Mesenchymal stem cell (in vitro differentiated cells and primary cell): Measurements from ENCODE around the gene PPDPF.

Experiments used
- DNase-seq: peaks from one replicate; pipeline ENCODE4 v3.0.0-alpha.2; 2013
- H2AFZ ChIP-seq: one replicate; pipeline ENCODE4 v1.6.1; 2013; ENCODE audit warnings: low read depth, mild to moderate bottlenecking, control low read depth, inconsistent platforms, low read length, moderate library complexity
- H2AK5ac ChIP-seq: 2 replicates; pipeline ENCODE4 v1.6.1; 2013; ENCODE audit warnings: low read length, moderate library complexity, mild to moderate bottlenecking, inconsistent platforms; ENCODE audit not compliant: severe bottlenecking
- H2BK120ac ChIP-seq: one replicate; pipeline ENCODE4 v1.6.1; 2013; ENCODE audit warnings: low read depth, mild to moderate bottlenecking, inconsistent platforms, low read length, moderate library complexity
- H2BK12ac ChIP-seq, 2 experiments: one replicate each; pipeline ENCODE4 v1.6.1; 2013; ENCODE audit warnings: inconsistent platforms in 2 of 2, low read length in 2 of 2, mild to moderate bottlenecking in 2 of 2, moderate library complexity in 2 of 2, control low read depth in 1 of 2
- H2BK15ac ChIP-seq: one replicate; pipeline ENCODE4 v1.6.1; 2013; ENCODE audit warnings: mild to moderate bottlenecking, low read depth, inconsistent platforms; ENCODE audit not compliant: poor library complexity, severe bottlenecking
- H2BK5ac ChIP-seq: 2 replicates; pipeline ENCODE4 v1.6.1; 2013; ENCODE audit warnings: low read depth, mild to moderate bottlenecking, low read length, control low read depth, inconsistent platforms; ENCODE audit not compliant: poor library complexity, severe bottlenecking
- H3K14ac ChIP-seq, 2 experiments: one replicate each; pipeline ENCODE4 v1.6.1; 2013; ENCODE audit warnings: inconsistent platforms in 2 of 2, low read length in 2 of 2, control low read depth in 1 of 2, mild to moderate bottlenecking in 1 of 2, moderate library complexity in 1 of 2
- H3K18ac ChIP-seq, 2 experiments: one replicate each; pipeline ENCODE4 v1.6.1; 2013; ENCODE audit warnings: inconsistent platforms in 2 of 2, low read length in 2 of 2, control low read depth in 1 of 2, low read depth in 1 of 2, mild to moderate bottlenecking in 1 of 2
- H3K23ac ChIP-seq, 2 experiments: one replicate each; pipeline ENCODE4 v1.6.1; 2013; ENCODE audit warnings: inconsistent platforms in 2 of 2, low read length in 2 of 2, mild to moderate bottlenecking in 2 of 2, moderate library complexity in 2 of 2, control low read depth in 1 of 2
- H3K27ac ChIP-seq: 2 replicates; pipeline ENCODE4 v1.5.1; 2013; ENCODE audit warnings: mild to moderate bottlenecking, moderate library complexity, low read length, control low read depth, inconsistent platforms; ENCODE audit not compliant: poor library complexity, severe bottlenecking
- H3K27me3 ChIP-seq, 2 experiments: 2 replicates each; pipeline versions ENCODE4 v1.6.1 to v1.7.0; 2013; ENCODE audit warnings: low read length in 2 of 2, mild to moderate bottlenecking in 2 of 2, moderate library complexity in 2 of 2, control low read depth in 1 of 2, inconsistent platforms in 1 of 2; ENCODE audit not compliant: control insufficient read depth in 1 of 2, insufficient read depth in 1 of 2
- H3K36me3 ChIP-seq, 2 experiments: 2 replicates each; pipeline versions ENCODE4 v1.6.1 to v1.7.0; 2013; ENCODE audit warnings: low read length in 2 of 2, control low read depth in 1 of 2, inconsistent platforms in 1 of 2, low read depth in 1 of 2, mild to moderate bottlenecking in 1 of 2; ENCODE audit not compliant: insufficient read depth in 2 of 2, control insufficient read depth in 1 of 2
- H3K4ac ChIP-seq, 2 experiments: one replicate each; pipeline ENCODE4 v1.6.1; 2013; ENCODE audit warnings: inconsistent platforms in 2 of 2, low read length in 2 of 2, mild to moderate bottlenecking in 2 of 2, moderate library complexity in 2 of 2, control low read depth in 1 of 2, low read depth in 1 of 2
- H3K4me1 ChIP-seq: 2 replicates; pipeline ENCODE4 v1.6.1; 2013; ENCODE audit warnings: low read depth, low read length, control low read depth; ENCODE audit not compliant: control insufficient read depth, insufficient read depth
- H3K4me2 ChIP-seq: 2 replicates; pipeline ENCODE4 v1.6.1; 2013; ENCODE audit warnings: low read length, mild to moderate bottlenecking, inconsistent platforms; ENCODE audit not compliant: poor library complexity, severe bottlenecking
- H3K4me3 ChIP-seq, 2 experiments: 2 replicates each; pipeline versions ENCODE4 v1.5.1 to v1.7.0; 2013; ENCODE audit warnings: low read length in 2 of 2, mild to moderate bottlenecking in 2 of 2, control low read depth in 1 of 2, low read depth in 1 of 2; ENCODE audit not compliant: insufficient read depth in 1 of 2
- H3K79me1 ChIP-seq: replicated peaks from 2 replicates; pipeline ENCODE4 v1.6.1; 2013; ENCODE audit warnings: mild to moderate bottlenecking, control low read depth, low read length, inconsistent platforms; ENCODE audit not compliant: poor library complexity, severe bottlenecking
- H3K9ac ChIP-seq: 2 replicates; pipeline ENCODE4 v1.7.0; 2013; ENCODE audit warnings: mild to moderate bottlenecking, low read length, moderate library complexity
- H3K9me3 ChIP-seq: 2 replicates; pipeline ENCODE4 v1.7.0; 2013; ENCODE audit warnings: mild to moderate bottlenecking, low read length; ENCODE audit not compliant: control insufficient read depth
- H4K8ac ChIP-seq: one replicate; pipeline ENCODE4 v1.6.1; 2013; ENCODE audit warnings: inconsistent platforms, mild to moderate bottlenecking, low read length, moderate library complexity
- H4K91ac ChIP-seq: one replicate; pipeline ENCODE4 v1.6.1; 2013; ENCODE audit warnings: mild to moderate bottlenecking, low read length, inconsistent platforms
- WGBS: methylation state at CpG from one replicate; pipeline ENCODE4 v1.1.7; 2013; ENCODE audit warnings: mixed read lengths; 5-methylcytosine and 5-hydroxymethylcytosine counted together

The PPDPF gene

DNA sequence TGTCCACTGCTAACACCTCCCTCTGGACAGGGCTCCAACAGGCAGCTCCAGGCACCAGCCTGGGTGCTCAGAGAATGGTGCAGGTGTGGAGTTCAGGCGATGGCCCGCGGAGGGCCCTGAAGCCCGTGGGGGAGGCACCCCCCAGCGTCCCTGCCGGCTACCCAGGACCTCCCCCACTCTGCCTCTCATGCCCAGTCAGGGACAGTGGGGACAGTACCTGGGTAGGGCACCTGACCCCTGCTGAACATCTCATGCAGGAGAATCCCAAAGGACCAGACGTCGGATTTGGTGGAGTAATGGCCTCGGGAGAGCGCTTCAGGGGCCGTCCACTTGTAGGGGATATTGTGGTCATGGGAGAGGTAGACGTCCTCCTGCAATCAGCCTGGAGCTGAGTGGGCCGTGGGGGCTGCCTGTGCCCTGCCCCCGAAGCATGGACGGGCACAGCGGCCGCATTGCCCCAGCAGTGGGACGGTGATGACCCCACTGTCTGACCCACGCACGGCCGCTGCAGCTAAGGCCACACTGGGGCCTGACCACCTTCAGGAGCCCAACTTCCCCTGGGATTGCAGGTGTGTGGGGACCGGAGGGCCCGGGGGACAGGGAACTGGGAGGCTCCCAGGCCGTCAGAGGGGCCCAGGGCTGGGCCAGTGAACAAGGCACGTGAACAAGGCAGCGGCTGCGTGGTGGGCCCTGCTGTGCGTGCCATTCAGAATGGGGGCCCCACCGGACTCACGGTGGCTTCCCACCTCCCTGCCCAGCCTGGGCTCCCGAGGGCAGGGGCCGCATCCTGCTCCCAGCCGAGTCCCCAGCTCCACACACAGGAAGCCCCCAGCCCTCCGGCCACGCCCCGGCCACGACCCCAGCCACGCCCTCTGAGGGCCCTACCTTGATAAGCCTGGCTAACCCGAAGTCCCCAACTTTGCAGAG is 9.6 kb downstream of the PPDPF start:
- H3K14ac ChIP-seq = no peak overlapping the region
- H3K18ac ChIP-seq = no peak overlapping the region
- peaks cover 0 to 61% of the 10 kb centered on the region in 2 experiments for H3K27me3 ChIP-seq
- no peak for DNase-seq
- H3K36me3 ChIP-seq = no peaks in the 10 kb centered on the region
- peaks cover 13% of the 10 kb centered on the region for H3K4me1 ChIP-seq
- H4K8ac ChIP-seq = peak overlapping the region; percentile 24
- 90% methylated on average over 39 of the region's 39 CpGs for WGBS
- H2BK12ac ChIP-seq = no peak overlapping the region
- no peak overlapping the region for H3K27ac ChIP-seq
- peak overlapping the region in 1 of 2 experiments; percentile 22 for H3K4me3 ChIP-seq
- H3K79me1 ChIP-seq = no peaks in the 10 kb centered on the region
- H2BK120ac ChIP-seq = no peak overlapping the region
- no peaks in the 10 kb centered on the region for H3K9me3 ChIP-seq
- no peak overlapping the region for H2AFZ ChIP-seq
- H3K23ac ChIP-seq = no peak overlapping the region
- no peak overlapping the region for H3K4ac ChIP-seq
- H2BK15ac ChIP-seq = no peak overlapping the region
- no peak overlapping the region for H2AK5ac ChIP-seq
- H3K9ac ChIP-seq = no peak overlapping the region
- no peak overlapping the region for H2BK5ac ChIP-seq
- H4K91ac ChIP-seq = peak overlapping the region; percentile 53
- no peak overlapping the region for H3K4me2 ChIP-seq

DNA sequence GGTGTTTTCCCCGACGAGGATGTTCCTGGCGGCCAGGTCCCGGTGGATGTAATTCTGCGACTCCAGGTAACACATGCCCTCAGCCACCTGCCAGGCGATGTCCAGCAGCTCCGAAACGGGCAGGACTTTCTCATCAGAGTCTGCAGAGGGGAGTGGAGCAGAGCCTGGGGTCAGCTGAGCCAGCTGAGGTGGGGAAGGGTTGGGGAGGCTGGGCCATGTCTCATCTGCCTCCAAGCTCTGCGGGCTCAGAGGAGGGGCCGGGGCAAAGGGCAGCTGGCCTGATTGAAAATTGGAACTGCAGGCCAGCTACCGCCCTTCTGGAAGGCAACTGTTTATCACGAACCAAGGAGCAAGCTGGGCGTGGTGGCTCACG is 10.2 kb downstream of the PPDPF start:
- peaks cover 0 to 65% of the 10 kb centered on the region in 2 experiments for H3K27me3 ChIP-seq
- no peaks in the 10 kb centered on the region for H3K79me1 ChIP-seq
- H2AFZ ChIP-seq = no peak overlapping the region
- peak overlapping the region in 1 of 2 experiments; percentile 22 for H3K4me3 ChIP-seq
- no peak overlapping the region for H3K18ac ChIP-seq
- no peak for DNase-seq
- H3K4me2 ChIP-seq = no peak overlapping the region
- WGBS = 88% methylated on average over 13 of the region's 14 CpGs
- no peak overlapping the region for H3K23ac ChIP-seq
- H2BK12ac ChIP-seq = no peak overlapping the region
- no peak overlapping the region for H3K9ac ChIP-seq
- H4K8ac ChIP-seq = no peak overlapping the region
- no peak overlapping the region for H3K4ac ChIP-seq
- H4K91ac ChIP-seq = no peak overlapping the region
- H2BK120ac ChIP-seq = no peak overlapping the region
- no peaks in the 10 kb centered on the region for H3K36me3 ChIP-seq
- peaks cover 17% of the 10 kb centered on the region for H3K4me1 ChIP-seq
- H2BK15ac ChIP-seq = no peak overlapping the region
- H3K27ac ChIP-seq = no peak overlapping the region
- H3K14ac ChIP-seq = no peak overlapping the region
- H3K9me3 ChIP-seq = no peaks in the 10 kb centered on the region
- no peak overlapping the region for H2BK5ac ChIP-seq
- no peak overlapping the region for H2AK5ac ChIP-seq

DNA sequence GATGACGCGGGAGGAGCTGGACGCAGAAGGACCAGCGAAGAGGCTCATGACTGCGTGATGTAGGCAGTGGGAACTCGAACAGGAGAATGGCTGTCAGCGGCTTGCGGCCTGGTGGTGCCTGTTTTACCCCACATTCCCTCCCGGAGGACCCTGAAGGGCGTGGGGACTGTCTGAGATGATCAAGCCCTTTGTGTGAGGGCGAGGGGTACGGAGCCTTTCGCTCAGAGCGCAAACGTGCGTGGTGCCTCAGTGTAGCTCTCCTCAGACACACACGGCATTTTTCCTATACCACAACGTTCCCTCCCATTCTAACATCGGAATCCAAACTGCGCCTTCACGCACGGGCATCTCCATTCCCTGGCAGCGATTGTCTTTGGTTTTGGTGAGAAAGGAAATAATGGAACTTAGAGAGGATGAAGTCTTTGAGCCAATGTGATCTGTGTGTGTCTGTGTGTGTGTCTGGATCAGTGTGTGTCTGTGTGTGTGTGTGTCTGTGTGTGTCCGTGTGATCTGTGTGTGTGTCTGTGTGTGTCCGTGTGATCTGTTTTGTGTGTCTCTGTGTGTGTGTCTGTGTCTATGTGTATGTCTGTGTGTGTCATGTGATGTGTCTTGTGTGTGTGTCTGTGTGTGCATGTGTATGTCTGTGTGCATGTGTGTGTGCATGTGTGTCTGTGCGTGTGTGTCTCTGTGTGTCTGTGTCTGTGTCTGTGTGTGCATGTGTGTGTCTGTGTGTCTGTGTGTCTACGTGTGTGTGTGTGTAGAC is 11.3 kb downstream of the PPDPF start:
- no peak overlapping the region for H3K4me2 ChIP-seq
- H3K14ac ChIP-seq = no peak overlapping the region
- no peak overlapping the region for H3K18ac ChIP-seq
- no peak overlapping the region for H2BK15ac ChIP-seq
- H3K27me3 ChIP-seq = peaks cover 0 to 72% of the 10 kb centered on the region in 2 experiments
- no peaks in the 10 kb centered on the region for H3K9me3 ChIP-seq
- no peak overlapping the region for H2AK5ac ChIP-seq
- H3K9ac ChIP-seq = no peak overlapping the region
- H3K79me1 ChIP-seq = no peaks in the 10 kb centered on the region
- peaks cover 24% of the 10 kb centered on the region for H3K4me1 ChIP-seq
- H2BK5ac ChIP-seq = no peak overlapping the region
- no peak overlapping the region for H2BK12ac ChIP-seq
- H3K4ac ChIP-seq = no peak overlapping the region
- no peak overlapping the region for H3K23ac ChIP-seq
- H3K27ac ChIP-seq = no peak overlapping the region
- no peak overlapping the region for H4K91ac ChIP-seq
- WGBS = 87% methylated on average over 22 of the region's 27 CpGs
- H2AFZ ChIP-seq = no peak overlapping the region
- no peak overlapping the region for H4K8ac ChIP-seq
- H3K36me3 ChIP-seq = no peaks in the 10 kb centered on the region
- DNase-seq = peak; percentile 20
- no peak overlapping the region for H2BK120ac ChIP-seq
- H3K4me3 ChIP-seq = no peak overlapping the region

DNA sequence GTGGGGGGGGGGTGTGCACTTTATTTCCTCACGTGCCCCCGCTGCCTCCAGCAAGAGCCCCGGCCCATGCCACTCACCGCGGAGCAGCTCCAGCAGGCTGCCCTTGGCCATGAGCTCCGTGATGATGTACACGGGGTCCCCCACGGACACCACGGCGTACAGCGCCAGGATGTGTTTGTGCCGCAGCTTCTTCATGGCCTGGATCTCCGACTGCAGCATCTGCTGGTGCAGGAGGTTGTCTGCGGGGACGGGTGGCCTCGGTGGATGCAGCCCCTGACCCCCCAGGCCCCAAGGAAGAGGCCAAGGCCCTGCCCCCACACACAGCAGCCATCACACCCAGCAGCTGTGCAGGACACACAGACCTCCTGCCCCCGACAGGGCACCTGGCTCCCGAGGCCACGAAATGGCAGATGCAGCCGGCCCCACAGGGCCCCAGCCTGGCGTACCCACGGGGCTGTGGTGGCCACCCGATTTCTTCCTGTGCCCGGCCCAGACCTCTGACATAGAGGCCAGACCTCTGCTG is 11.9 kb downstream of the PPDPF start:
- no peaks in the 10 kb centered on the region for H3K79me1 ChIP-seq
- no peak overlapping the region for H3K4ac ChIP-seq
- H2BK5ac ChIP-seq = no peak overlapping the region
- H3K18ac ChIP-seq = no peak overlapping the region
- H3K27me3 ChIP-seq = peaks cover 0 to 72% of the 10 kb centered on the region in 2 experiments
- no peak overlapping the region for H2BK12ac ChIP-seq
- no peaks in the 10 kb centered on the region for H3K36me3 ChIP-seq
- H3K4me1 ChIP-seq = peaks cover 31% of the 10 kb centered on the region
- H3K4me3 ChIP-seq = no peak overlapping the region
- H3K4me2 ChIP-seq = no peak overlapping the region
- H3K14ac ChIP-seq = no peak overlapping the region
- no peaks in the 10 kb centered on the region for H3K9me3 ChIP-seq
- no peak overlapping the region for H3K9ac ChIP-seq
- H3K27ac ChIP-seq = no peak overlapping the region
- 89% methylated on average over 22 of the region's 24 CpGs for WGBS
- H4K8ac ChIP-seq = no peak overlapping the region
- no peak for DNase-seq
- H4K91ac ChIP-seq = no peak overlapping the region
- H3K23ac ChIP-seq = no peak overlapping the region
- no peak overlapping the region for H2BK120ac ChIP-seq
- no peak overlapping the region for H2AFZ ChIP-seq
- H2AK5ac ChIP-seq = no peak overlapping the region
- H2BK15ac ChIP-seq = no peak overlapping the region
